ENCODE results near the gene TMPRSS3.

- TF ChIP-seq, protein P1, sequence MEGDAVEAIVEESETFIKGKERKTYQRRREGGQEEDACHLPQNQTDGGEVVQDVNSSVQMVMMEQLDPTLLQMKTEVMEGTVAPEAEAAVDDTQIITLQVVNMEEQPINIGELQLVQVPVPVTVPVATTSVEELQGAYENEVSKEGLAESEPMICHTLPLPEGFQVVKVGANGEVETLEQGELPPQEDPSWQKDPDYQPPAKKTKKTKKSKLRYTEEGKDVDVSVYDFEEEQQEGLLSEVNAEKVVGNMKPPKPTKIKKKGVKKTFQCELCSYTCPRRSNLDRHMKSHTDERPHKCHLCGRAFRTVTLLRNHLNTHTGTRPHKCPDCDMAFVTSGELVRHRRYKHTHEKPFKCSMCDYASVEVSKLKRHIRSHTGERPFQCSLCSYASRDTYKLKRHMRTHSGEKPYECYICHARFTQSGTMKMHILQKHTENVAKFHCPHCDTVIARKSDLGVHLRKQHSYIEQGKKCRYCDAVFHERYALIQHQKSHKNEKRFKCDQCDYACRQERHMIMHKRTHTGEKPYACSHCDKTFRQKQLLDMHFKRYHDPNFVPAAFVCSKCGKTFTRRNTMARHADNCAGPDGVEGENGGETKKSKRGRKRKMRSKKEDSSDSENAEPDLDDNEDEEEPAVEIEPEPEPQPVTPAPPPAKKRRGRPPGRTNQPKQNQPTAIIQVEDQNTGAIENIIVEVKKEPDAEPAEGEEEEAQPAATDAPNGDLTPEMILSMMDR (IDR thresholded peaks at IDR 0.05; ENCODE audit: low read depth, low read length, poor library complexity, severe bottlenecking): no peak
- no peak for TF ChIP-seq EZH2phosphoT487 (IDR thresholded peaks at IDR 0.05; ENCODE audit: borderline replicate concordance, low read length)
These were observed 20.3 kb downstream of the TMPRSS3 start for GRCh38 chr21:42375506-42375905.
